T-helper 17 cell (primary cell): ENCODE measurements around the gene UBE2S. TPM values are rescaled to one million over a fixed set of nuclear protein-coding genes. Genes with fewer than 3 reads are reported as not detected.

Source experiments
- ATAC-seq: fragments of 150-1000 bp; cut with Tn5 transposase; 2 replicates; pipeline ENCODE4 v1.10.0; 2021; ENCODE audit warnings: mild to moderate bottlenecking, moderate library complexity
- DNase-seq, 3 donors: peaks; one replicate each; pipeline versions ENCODE4 v3.0.0 to v3.0.0-alpha.2; 2020 to 2021
- H3K9me3 ChIP-seq: one replicate; pipeline ENCODE4 v1.7.0; 2013; ENCODE audit warnings: low read length, mild to moderate bottlenecking; ENCODE audit not compliant: control insufficient read depth, poor library complexity, severe bottlenecking
- H3K27ac Mint-ChIP-seq: one replicate; pipeline ENCODE4 v1.8.0; 2022; ENCODE audit warnings: mild to moderate bottlenecking, moderate library complexity, mixed read lengths
- H3K27me3 Mint-ChIP-seq: one replicate; pipeline ENCODE4 v1.8.0; 2022; ENCODE audit warnings: mixed read lengths
- H3K36me3 Mint-ChIP-seq: one replicate; pipeline ENCODE4 v1.8.0; 2022; ENCODE audit warnings: low read depth, mixed read lengths
- H3K4me1 Mint-ChIP-seq: one replicate; pipeline ENCODE4 v1.8.0; 2022; ENCODE audit warnings: mild to moderate bottlenecking, mixed read lengths
- H3K4me3 Mint-ChIP-seq: one replicate; pipeline ENCODE4 v1.8.0; 2022; ENCODE audit warnings: mild to moderate bottlenecking, moderate library complexity, mixed read lengths
- total RNA-seq, 4 donors: library from RNA in 2 of 4; stranded (reverse) in 2 of 4; gene quantifications; one replicate each; pipeline ENCODE4 v1.2.3 and lab custom pipeline; 2022 to 2026

The UBE2S gene
- total RNA-seq, 2 donors from 2014 or later = 64.6 to 78.1 TPM

GRCh38 chr19:55391191-55391670 is 16.4 kb downstream of the UBE2S start:
- no peak for ATAC-seq
- H3K27ac Mint-ChIP-seq = no peak overlapping the region
- no peak for DNase-seq
- H3K36me3 Mint-ChIP-seq = peaks cover under 1% of the 10 kb centered on the region
- H3K27me3 Mint-ChIP-seq = no peaks in the 10 kb centered on the region
- no peak overlapping the region for H3K4me3 Mint-ChIP-seq
- H3K4me1 Mint-ChIP-seq = peaks cover 36% of the 10 kb centered on the region
- H3K9me3 ChIP-seq = no peaks in the 10 kb centered on the region

- peaks cover 5% of the 10 kb centered on the region for H3K27me3 Mint-ChIP-seq
- no peak for ATAC-seq
- DNase-seq = no peak
- no peaks in the 10 kb centered on the region for H3K9me3 ChIP-seq
- peak overlapping the region; percentile 9 for H3K27ac Mint-ChIP-seq
- H3K4me3 Mint-ChIP-seq = no peak overlapping the region
- H3K36me3 Mint-ChIP-seq = peaks cover 6% of the 10 kb centered on the region
- H3K4me1 Mint-ChIP-seq = peaks cover 41% of the 10 kb centered on the region
Observed at GRCh38 chr19:55390461-55390880, 17.1 kb downstream of the UBE2S start.

GRCh38 chr19:55389386-55390317 is 17.9 kb downstream of the UBE2S start:
- H3K4me3 Mint-ChIP-seq = no peak overlapping the region
- DNase-seq = no peak
- H3K36me3 Mint-ChIP-seq = peaks cover 6% of the 10 kb centered on the region
- ATAC-seq = no peak
- H3K4me1 Mint-ChIP-seq = peaks cover 44% of the 10 kb centered on the region
- peak overlapping the region; percentile 89 for H3K27ac Mint-ChIP-seq
- H3K27me3 Mint-ChIP-seq = peaks cover 5% of the 10 kb centered on the region
- H3K9me3 ChIP-seq = no peaks in the 10 kb centered on the region

- Mint-ChIP-seq H3K27ac (peak overlapping the region; percentile 100), H3K27me3 (peaks cover 5% of the 10 kb centered on the region), H3K4me3 (peak overlapping the region; percentile 100), H3K36me3 (peaks cover 6% of the 10 kb centered on the region), H3K4me1 (peaks cover 48% of the 10 kb centered on the region)
- H3K9me3 ChIP-seq = no peaks in the 10 kb centered on the region
- ATAC-seq (no peak), DNase-seq (no peak)
Observed at GRCh38 chr19:55387736-55388497, 19.7 kb downstream of the UBE2S start.

- no peaks in the 10 kb centered on the region for H3K9me3 ChIP-seq
- H3K27me3 Mint-ChIP-seq = peaks cover 5% of the 10 kb centered on the region
- peak overlapping the region; percentile 100 for H3K27ac Mint-ChIP-seq
- H3K4me3 Mint-ChIP-seq = peak overlapping the region; percentile 100
- no peak for ATAC-seq
- H3K36me3 Mint-ChIP-seq = peaks cover 6% of the 10 kb centered on the region
- DNase-seq = no peak
- peaks cover 55% of the 10 kb centered on the region for H3K4me1 Mint-ChIP-seq
Observed at GRCh38 chr19:55386493-55386971, 21.1 kb downstream of the UBE2S start.

- Mint-ChIP-seq H3K4me1 (peaks cover 57% of the 10 kb centered on the region), H3K27me3 (peaks cover 5% of the 10 kb centered on the region), H3K36me3 (peaks cover 6% of the 10 kb centered on the region), H3K4me3 (peak within 1 kb of the TSS; percentile 100), H3K27ac (peak within 1 kb of the TSS; percentile 100)
- no peaks in the 10 kb centered on the region for H3K9me3 ChIP-seq
- ATAC-seq (peak; percentile 83), DNase-seq (peak; percentile 92 to 99 (median 96))
Observed at GRCh38 chr19:55385724-55386492, 21.7 kb downstream of the UBE2S start, which contains the start of gene RPL28. TSS of gene RPL28 (plus strand) at chr19:55385932. CDS start at chr19:55386358, 426 bp downstream.

- Mint-ChIP-seq H3K4me1 (peaks cover 52% of the 10 kb centered on the region), H3K4me3 (peak overlapping the region; percentile 100), H3K36me3 (peaks cover 6% of the 10 kb centered on the region), H3K27ac (peak overlapping the region; percentile 100), H3K27me3 (peaks cover 5% of the 10 kb centered on the region)
- ATAC-seq = peak; percentile 82
- DNase-seq = peak; percentile 82 to 95 (median 87)
- no peaks in the 10 kb centered on the region for H3K9me3 ChIP-seq
Observed at GRCh38 chr19:55384920-55385723, 22.5 kb downstream of the UBE2S start.

GRCh38 chr19:55384131-55384919 is 23.3 kb downstream of the UBE2S start, which contains the start of gene TMEM238:
TSS of gene TMEM238 (minus strand) at chr19:55384292. CDS start at chr19:55384259, 33 bp downstream.
- Mint-ChIP-seq H3K4me1 (peaks cover 48% of the 10 kb centered on the region), H3K27ac (peak within 1 kb of the TSS; percentile 100), H3K36me3 (peaks cover 7% of the 10 kb centered on the region), H3K27me3 (peaks cover 5% of the 10 kb centered on the region), H3K4me3 (peak within 1 kb of the TSS; percentile 100)
- H3K9me3 ChIP-seq = no peaks in the 10 kb centered on the region
- ATAC-seq (no peak), DNase-seq (peak in 2 of 3 donors; percentile 27 to 35)

GRCh38 chr19:55383279-55384130 is 24.1 kb downstream of the UBE2S start:
- Mint-ChIP-seq H3K4me3 (peak overlapping the region; percentile 100), H3K27ac (peak overlapping the region; percentile 65), H3K4me1 (peaks cover 44% of the 10 kb centered on the region), H3K36me3 (peaks cover 8% of the 10 kb centered on the region), H3K27me3 (peaks cover 5% of the 10 kb centered on the region)
- H3K9me3 ChIP-seq = no peaks in the 10 kb centered on the region
- DNase-seq = peak; percentile 25 to 28 (median 25)
- ATAC-seq = peak; percentile 1

GRCh38 chr19:55382522-55383054 is 25.0 kb downstream of the UBE2S start:
- ATAC-seq (no peak), DNase-seq (no peak)
- peak overlapping the region; percentile 100 for H3K4me3 Mint-ChIP-seq
- H3K9me3 ChIP-seq = no peaks in the 10 kb centered on the region
- H3K27ac Mint-ChIP-seq = peak overlapping the region; percentile 65
- peaks cover 41% of the 10 kb centered on the region for H3K4me1 Mint-ChIP-seq
- H3K36me3 Mint-ChIP-seq = peaks cover 8% of the 10 kb centered on the region
- peaks cover 5% of the 10 kb centered on the region for H3K27me3 Mint-ChIP-seq
